ENCODE measurements around the gene COX20. TPM values are rescaled to one million over a fixed set of nuclear protein-coding genes. Genes with fewer than 3 reads are reported as not detected.
A peak's percentile ranks its signal among the peaks of the same experiment; 100 is the strongest.

The COX20 gene
- polyA plus RNA-seq, 3 donors = 15.8 to 21.6 (median 17.9) TPM

DNA sequence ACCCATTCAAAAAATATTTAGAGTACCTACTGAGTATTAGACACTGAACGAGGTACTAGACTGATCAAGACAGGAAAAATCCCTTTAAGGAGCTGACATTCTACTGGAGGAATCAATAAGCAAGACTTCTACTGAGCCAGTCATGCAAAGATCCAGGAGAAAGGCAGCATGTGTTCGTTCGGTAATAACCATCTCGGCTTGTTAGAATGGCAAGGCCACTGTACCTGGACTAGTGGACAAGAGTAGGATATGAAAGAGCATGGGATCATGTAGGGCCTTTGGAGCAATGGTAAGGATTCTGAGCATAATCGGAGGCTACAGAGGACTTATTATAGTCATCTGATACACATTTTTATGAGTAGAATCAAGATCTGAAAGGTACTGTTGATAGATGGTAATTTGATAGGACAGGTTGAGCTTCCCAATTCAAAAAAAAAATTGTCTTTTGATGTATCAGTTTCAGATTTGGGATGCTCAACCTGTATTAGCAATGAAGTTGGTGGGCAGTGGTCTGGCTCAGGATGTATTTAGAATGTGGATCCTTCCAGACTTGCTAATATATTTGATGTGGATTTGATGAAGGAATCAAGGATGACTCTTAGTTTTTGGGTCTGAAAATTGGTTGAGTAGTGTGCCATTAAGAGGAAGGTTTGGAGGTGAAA lies 2.3 kb downstream of the COX20 start:
- no peak for DNase-seq
- Histone ChIP-seq H3K79me2 (ENCODE audit: insufficient read depth, low read length) (peaks cover 71% of the 10 kb centered on the region), H3K27me3 (ENCODE audit: control insufficient read depth in 2 of 2, insufficient read depth in 2 of 2, low read length in 2 of 2) (no peaks in the 10 kb centered on the region), H4K20me1 (ENCODE audit: insufficient read depth, low read length) (peaks cover 24% of the 10 kb centered on the region), H3K4me1 (ENCODE audit: control insufficient read depth in 1 of 2, insufficient read depth in 2 of 2, low read length in 2 of 2) (peaks cover 19 to 31% of the 10 kb centered on the region in 2 donors), H3K36me3 (replicated peaks in 1 of 2; ENCODE audit: control insufficient read depth in 1 of 2, insufficient read depth in 2 of 2, low read length in 2 of 2) (peaks cover 22 to 33% of the 10 kb centered on the region in 2 donors), H3K9me3 (replicated peaks in 1 of 2; ENCODE audit: control insufficient read depth in 1 of 2, insufficient read depth in 1 of 2, low read length in 2 of 2) (no peaks in the 10 kb centered on the region), H3K9ac (ENCODE audit: insufficient read depth, low read length, poor library complexity, severe bottlenecking) (no peak overlapping the region), H2AFZ (ENCODE audit: insufficient read depth, low read depth, low read length, poor library complexity, severe bottlenecking) (no peak overlapping the region), H3K4me3 (replicated peaks in 1 of 3; ENCODE audit: low read depth in 2 of 3, low read length in 3 of 3) (no peak overlapping the region), H3K27ac (ENCODE audit: low read depth in 1 of 2, low read length in 2 of 2) (peak overlapping the region in 1 of 2 donors; percentile 95), H3K4me2 (replicated peaks; ENCODE audit: extremely low read depth, low read length, poor library complexity, severe bottlenecking) (no peak overlapping the region)
- H3K9me3 Mint-ChIP-seq = no peaks in the 10 kb centered on the region
- H3K4me3 Mint-ChIP-seq = no peak overlapping the region
- H3K36me3 Mint-ChIP-seq = peaks cover 34 to 43% of the 10 kb centered on the region in 2 donors
- H3K27me3 Mint-ChIP-seq (ENCODE audit: low read depth in 3 of 3) = no peaks in the 10 kb centered on the region
- peak overlapping the region in 4 of 7 donors; percentile 12 to 52 (median 37) for H3K27ac Mint-ChIP-seq
- TF ChIP-seq, protein P1, sequence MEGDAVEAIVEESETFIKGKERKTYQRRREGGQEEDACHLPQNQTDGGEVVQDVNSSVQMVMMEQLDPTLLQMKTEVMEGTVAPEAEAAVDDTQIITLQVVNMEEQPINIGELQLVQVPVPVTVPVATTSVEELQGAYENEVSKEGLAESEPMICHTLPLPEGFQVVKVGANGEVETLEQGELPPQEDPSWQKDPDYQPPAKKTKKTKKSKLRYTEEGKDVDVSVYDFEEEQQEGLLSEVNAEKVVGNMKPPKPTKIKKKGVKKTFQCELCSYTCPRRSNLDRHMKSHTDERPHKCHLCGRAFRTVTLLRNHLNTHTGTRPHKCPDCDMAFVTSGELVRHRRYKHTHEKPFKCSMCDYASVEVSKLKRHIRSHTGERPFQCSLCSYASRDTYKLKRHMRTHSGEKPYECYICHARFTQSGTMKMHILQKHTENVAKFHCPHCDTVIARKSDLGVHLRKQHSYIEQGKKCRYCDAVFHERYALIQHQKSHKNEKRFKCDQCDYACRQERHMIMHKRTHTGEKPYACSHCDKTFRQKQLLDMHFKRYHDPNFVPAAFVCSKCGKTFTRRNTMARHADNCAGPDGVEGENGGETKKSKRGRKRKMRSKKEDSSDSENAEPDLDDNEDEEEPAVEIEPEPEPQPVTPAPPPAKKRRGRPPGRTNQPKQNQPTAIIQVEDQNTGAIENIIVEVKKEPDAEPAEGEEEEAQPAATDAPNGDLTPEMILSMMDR (IDR thresholded peaks at IDR 0.05) = no peak
- H3K4me1 Mint-ChIP-seq = peaks cover 43% of the 10 kb centered on the region
- WGBS (ENCODE audit: insufficient coverage) = 90% methylated on average over 4 of the region's 5 CpGs
- intact Hi-C loops (cut with micrococcal nuclease) = loop anchor here (10.0 kb wide), 2 partner anchors 137 to 183 kb away; partner anchors contain the start of gene DESI2 (in 1 of the 2)

DNA sequence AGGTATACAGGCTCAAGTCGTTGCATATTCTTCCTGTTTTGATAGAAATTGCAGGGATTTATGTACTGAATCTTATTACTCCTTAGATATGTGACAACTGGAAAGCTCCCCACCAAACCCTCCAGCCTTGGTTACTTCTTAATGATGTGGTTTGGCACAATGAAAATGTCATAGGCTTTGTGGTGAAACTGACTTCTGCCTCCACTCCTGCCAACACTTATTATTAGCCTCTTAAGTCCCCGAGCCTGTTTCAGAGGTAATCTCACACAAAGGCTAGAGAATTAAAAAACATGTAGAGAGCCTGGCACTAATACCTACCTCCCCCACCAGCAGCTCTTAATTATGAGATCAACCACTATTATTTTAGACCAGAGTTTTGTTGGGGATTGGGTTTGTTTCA lies 4.2 kb downstream of the COX20 start:
- Histone ChIP-seq H2AFZ (ENCODE audit: insufficient read depth, low read depth, low read length, poor library complexity, severe bottlenecking) (no peak overlapping the region), H3K27me3 (ENCODE audit: control insufficient read depth in 2 of 2, insufficient read depth in 2 of 2, low read length in 2 of 2) (no peaks in the 10 kb centered on the region), H3K4me2 (replicated peaks; ENCODE audit: extremely low read depth, low read length, poor library complexity, severe bottlenecking) (no peak overlapping the region), H3K9me3 (replicated peaks in 1 of 2; ENCODE audit: control insufficient read depth in 1 of 2, insufficient read depth in 1 of 2, low read length in 2 of 2) (no peaks in the 10 kb centered on the region), H3K36me3 (replicated peaks in 1 of 2; ENCODE audit: control insufficient read depth in 1 of 2, insufficient read depth in 2 of 2, low read length in 2 of 2) (peaks cover 40 to 52% of the 10 kb centered on the region in 2 donors), H3K4me3 (replicated peaks in 1 of 3; ENCODE audit: low read depth in 2 of 3, low read length in 3 of 3) (no peak overlapping the region), H3K79me2 (ENCODE audit: insufficient read depth, low read length) (peaks cover 90% of the 10 kb centered on the region), H3K27ac (ENCODE audit: low read depth in 1 of 2, low read length in 2 of 2) (peak overlapping the region in 1 of 2 donors; percentile 95), H4K20me1 (ENCODE audit: insufficient read depth, low read length) (peaks cover 40% of the 10 kb centered on the region), H3K9ac (ENCODE audit: insufficient read depth, low read length, poor library complexity, severe bottlenecking) (no peak overlapping the region), H3K4me1 (ENCODE audit: control insufficient read depth in 1 of 2, insufficient read depth in 2 of 2, low read length in 2 of 2) (peaks cover 12 to 23% of the 10 kb centered on the region in 2 donors)
- Mint-ChIP-seq H3K27me3 (ENCODE audit: low read depth in 3 of 3) (no peaks in the 10 kb centered on the region), H3K4me1 (peaks cover 39% of the 10 kb centered on the region), H3K4me3 (no peak overlapping the region), H3K36me3 (peaks cover 49 to 62% of the 10 kb centered on the region in 2 donors), H3K9me3 (no peaks in the 10 kb centered on the region), H3K27ac (peak overlapping the region in 1 of 7 donors; percentile 32)
- intact Hi-C loops (cut with micrococcal nuclease) = loop anchor here (10.0 kb wide), 2 partner anchors 135 to 185 kb away; partner anchors contain the start of gene DESI2 (in 1 of the 2)
- DNase-seq = no peak
- WGBS (ENCODE audit: insufficient coverage) = no CpG with 5 or more reads among the region's 2 CpGs
- TF ChIP-seq, protein P1 (IDR thresholded peaks at IDR 0.05) = no peak
